DOHH2 (cell line): ENCODE data around the gene PHLPP1.

ENCODE experiments used
- H3F3A ChIP-seq: fragments of 200-600 bp; sonication (generic), shearing (Covaris generic); 2 replicates; pipeline ENCODE4 v1.6.0; 2016; ENCODE audit warnings: antibody characterized with exemption, mild to moderate bottlenecking; ENCODE audit not compliant: control insufficient read depth, insufficient read depth
- H3K27ac ChIP-seq: fragments of 200-600 bp; sonication (generic); 2 replicates; pipeline ENCODE4 v1.5.1; 2014; ENCODE audit warnings: low read depth, mild to moderate bottlenecking, low read length, moderate library complexity
- H3K27me3 ChIP-seq: fragments of 200-600 bp; sonication (generic); 2 replicates; pipeline ENCODE4 v1.6.1; 2014; ENCODE audit warnings: mild to moderate bottlenecking, low read length, mixed read lengths; ENCODE audit not compliant: control insufficient read depth
- H3K36me3 ChIP-seq: fragments of 200-600 bp; sonication (generic); 2 replicates; pipeline ENCODE4 v1.6.1; 2014; ENCODE audit warnings: mild to moderate bottlenecking, low read length, moderate library complexity, mixed read lengths; ENCODE audit not compliant: control insufficient read depth
- H3K4me1 ChIP-seq: fragments of 200-600 bp; sonication (generic); 2 replicates; pipeline ENCODE4 v1.6.1; 2014; ENCODE audit warnings: mild to moderate bottlenecking, low read length, mixed read lengths; ENCODE audit not compliant: control insufficient read depth
- H3K4me2 ChIP-seq: fragments of 200-600 bp; sonication (generic); 2 replicates; pipeline ENCODE4 v1.6.0; 2014; ENCODE audit warnings: mild to moderate bottlenecking, low read length, moderate library complexity
- H3K4me3 ChIP-seq: fragments of 200-600 bp; sonication (generic); 2 replicates; pipeline ENCODE4 v1.5.1; 2014; ENCODE audit warnings: mild to moderate bottlenecking, low read length, mixed read lengths
- H3K79me2 ChIP-seq: fragments of 200-600 bp; sonication (generic); 2 replicates; pipeline ENCODE4 v1.6.1; 2014; ENCODE audit warnings: mild to moderate bottlenecking, low read length, mixed read lengths; ENCODE audit not compliant: control insufficient read depth
- H3K9me2 ChIP-seq: fragments of 200-600 bp; sonication (generic); replicated peaks from 2 replicates; pipeline ENCODE4 v1.6.1; 2014; ENCODE audit warnings: mild to moderate bottlenecking, low read length, mixed read lengths; ENCODE audit not compliant: control insufficient read depth
- H3K9me3 ChIP-seq: fragments of 200-600 bp; sonication (generic); 2 replicates; pipeline ENCODE4 v1.6.1; 2014; ENCODE audit warnings: antibody characterized with exemption, low read length, mixed read lengths; ENCODE audit not compliant: control insufficient read depth, insufficient read depth
- H4K20me1 ChIP-seq: fragments of 200-600 bp; sonication (generic); 2 replicates; pipeline ENCODE4 v1.6.0; 2014; ENCODE audit warnings: low read depth, mild to moderate bottlenecking, antibody characterized with exemption, low read length, moderate library complexity; ENCODE audit not compliant: control insufficient read depth, insufficient read depth
- CTCF ChIP-seq: fragments of 200-600 bp; sonication (generic); IDR thresholded peaks from one replicate; pipeline ENCODE4 v1.5.1; 2014; ENCODE audit warnings: antibody characterized with exemption, mild to moderate bottlenecking, low read depth, low read length; ENCODE audit not compliant: poor library complexity, severe bottlenecking
- EZH2phosphoT487 ChIP-seq: fragments of 200-600 bp; sonication (generic); IDR thresholded peaks from 2 replicates; pipeline ENCODE4 v1.6.1; 2017; ENCODE audit warnings: borderline replicate concordance, mild to moderate bottlenecking, antibody characterized with exemption, low read length, moderate library complexity, mixed read lengths

PHLPP1 gene

DNA sequence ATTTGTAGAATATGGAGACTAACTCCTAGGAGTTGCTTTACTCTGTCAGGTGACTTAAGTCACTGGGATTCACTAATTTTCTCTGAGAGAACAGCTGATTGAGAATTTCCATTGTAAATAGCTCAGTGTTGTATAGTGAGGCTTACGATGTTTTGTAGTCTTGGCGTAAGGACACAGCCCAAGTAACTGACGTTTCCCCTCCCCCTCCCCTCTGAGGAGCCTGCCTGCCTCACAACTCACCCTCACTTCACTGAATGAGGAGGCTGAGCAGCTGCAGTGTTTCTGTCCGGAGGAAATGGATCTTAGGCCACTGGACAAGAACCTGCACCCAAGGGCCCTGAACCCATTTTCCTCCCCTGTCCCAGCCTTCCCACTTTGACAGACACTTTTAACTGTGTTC, 264.6 kb downstream of the PHLPP1 start:
- no peaks in the 10 kb centered on the region for H3K79me2 ChIP-seq
- H3K9me2 ChIP-seq: no peaks in the 10 kb centered on the region
- no peaks in the 10 kb centered on the region for H3F3A ChIP-seq
- H4K20me1 ChIP-seq: no peaks in the 10 kb centered on the region
- TF ChIP-seq CTCF (no peak), EZH2phosphoT487 (no peak)
- H3K27ac ChIP-seq: no peak overlapping the region
- no peaks in the 10 kb centered on the region for H3K9me3 ChIP-seq
- peaks cover 22% of the 10 kb centered on the region; the same call in 1 of the 2 replicates for H3K36me3 ChIP-seq
- no peak overlapping the region for H3K4me2 ChIP-seq
- H3K4me1 ChIP-seq: 0 out of 2 replicates have a peak, but pooled peaks cover 3% of the 10 kb centered on the region
- no peaks in the 10 kb centered on the region for H3K27me3 ChIP-seq
- H3K4me3 ChIP-seq: no peak overlapping the region

- Histone ChIP-seq H3K36me3 (peaks cover 14% of the 10 kb centered on the region; the same call in 1 of the 2 replicates), H3K4me2 (no peak overlapping the region), H3K9me3 (no peaks in the 10 kb centered on the region), H3K27ac (no peak overlapping the region), H3K27me3 (no peaks in the 10 kb centered on the region), H3F3A (no peaks in the 10 kb centered on the region), H3K9me2 (no peaks in the 10 kb centered on the region), H3K79me2 (no peaks in the 10 kb centered on the region), H3K4me3 (no peak overlapping the region), H3K4me1 (0 out of 2 replicates have a peak, but pooled peaks cover 3% of the 10 kb centered on the region), H4K20me1 (no peaks in the 10 kb centered on the region)
- TF ChIP-seq CTCF (no peak), EZH2phosphoT487 (no peak)
Measured at GRCh38 chr18:62981566-62981965, 266.2 kb downstream of the PHLPP1 start.

DNA sequence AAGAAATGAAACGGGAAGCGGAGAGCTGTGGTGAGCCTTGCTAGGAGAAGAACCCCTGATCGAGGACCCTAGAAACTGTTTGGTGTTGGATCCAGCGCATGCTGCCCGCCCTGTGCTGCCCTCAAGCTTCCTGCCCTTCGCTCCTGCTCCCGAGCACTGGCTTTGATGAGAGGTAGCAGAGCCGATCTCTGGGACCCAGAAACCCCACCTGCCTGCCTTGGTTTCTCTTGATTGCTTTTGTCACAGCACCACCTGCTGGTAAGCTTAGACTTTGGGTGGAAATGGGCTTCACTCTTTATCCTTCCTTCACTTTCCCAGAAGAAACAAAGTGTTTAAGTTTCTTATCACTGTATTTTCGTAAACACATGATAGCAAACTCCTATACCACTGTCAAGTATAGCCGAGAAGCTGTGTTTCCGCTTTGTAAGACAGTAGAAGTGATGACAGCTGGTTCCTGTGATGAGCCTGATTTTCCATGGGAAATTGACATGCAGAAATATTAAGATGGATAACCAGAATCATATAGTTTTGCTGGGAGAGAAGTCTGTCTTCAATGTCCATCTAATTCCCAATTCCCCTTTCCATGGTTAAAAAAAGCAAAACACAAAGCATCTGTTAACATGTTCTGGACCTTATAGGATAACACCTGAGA, 267.4 kb downstream of the PHLPP1 start:
- H3K9me3 ChIP-seq: no peaks in the 10 kb centered on the region
- H4K20me1 ChIP-seq: no peaks in the 10 kb centered on the region
- TF ChIP-seq EZH2phosphoT487: no peak
- TF ChIP-seq CTCF: peak; percentile 89
- H3K4me1 ChIP-seq: 0 out of 2 replicates have a peak, but pooled peaks cover 3% of the 10 kb centered on the region
- H3K27me3 ChIP-seq: no peaks in the 10 kb centered on the region
- peaks cover 10% of the 10 kb centered on the region; the same call in 1 of the 2 replicates for H3K36me3 ChIP-seq
- H3K4me3 ChIP-seq: no peak overlapping the region
- H3K79me2 ChIP-seq: no peaks in the 10 kb centered on the region
- no peaks in the 10 kb centered on the region for H3K9me2 ChIP-seq
- peak overlapping the region; percentile 23; the same call in 1 of the 2 replicates for H3K4me2 ChIP-seq
- no peaks in the 10 kb centered on the region for H3F3A ChIP-seq
- H3K27ac ChIP-seq: no peak overlapping the region
